Activated naive CD4-positive, alpha-beta T cell treated with anti-CD3 and anti-CD28 coated beads, Interleukin-2, amount 10 ng/mL, durations not matched to agents 7 days and 5 days (primary cell): ENCODE measurements around the gene NGF.

Experiments used
- CTCF ChIA-PET: fragments of 350-600 bp; sonication (Branson Sonifier 250); formaldehyde crosslinking; loops from one replicate; lab custom pipeline; 2021; ENCODE audit warnings: antibody characterized with exemption; lab: Charles Lee
- DNase-seq: peaks from one replicate; pipeline ENCODE4 v3.0.0-alpha.2; 2020
- H3K27ac Mint-ChIP-seq: one replicate; pipeline ENCODE4 v1.8.0; 2021; ENCODE audit warnings: mild to moderate bottlenecking, moderate library complexity, mixed read lengths
- H3K27me3 Mint-ChIP-seq: one replicate; pipeline ENCODE4 v1.8.0; 2021; ENCODE audit warnings: mild to moderate bottlenecking, mixed read lengths
- H3K36me3 Mint-ChIP-seq: one replicate; pipeline ENCODE4 v1.8.0; 2021; ENCODE audit warnings: mixed read lengths
- H3K4me1 Mint-ChIP-seq: one replicate; pipeline ENCODE4 v1.8.0; 2021; ENCODE audit warnings: mixed read lengths
- H3K4me3 Mint-ChIP-seq: one replicate; pipeline ENCODE4 v1.8.0; 2021; ENCODE audit warnings: mild to moderate bottlenecking, moderate library complexity, mixed read lengths
- H3K9me3 Mint-ChIP-seq: one replicate; pipeline ENCODE4 v1.8.0; 2021; ENCODE audit warnings: mixed read lengths

The NGF gene

GRCh38 chr1:115288591-115289198, 49.4 kb downstream of the NGF start:
- H3K27me3 Mint-ChIP-seq, result peaks cover 10% of the 10 kb centered on the region
- DNase-seq, result no peak
- H3K27ac Mint-ChIP-seq, result no peak overlapping the region
- H3K4me1 Mint-ChIP-seq, result no peaks in the 10 kb centered on the region
- no peaks in the 10 kb centered on the region for H3K9me3 Mint-ChIP-seq
- no peak overlapping the region for H3K4me3 Mint-ChIP-seq
- CTCF ChIA-PET, result no interaction called here
- no peaks in the 10 kb centered on the region for H3K36me3 Mint-ChIP-seq

DNA sequence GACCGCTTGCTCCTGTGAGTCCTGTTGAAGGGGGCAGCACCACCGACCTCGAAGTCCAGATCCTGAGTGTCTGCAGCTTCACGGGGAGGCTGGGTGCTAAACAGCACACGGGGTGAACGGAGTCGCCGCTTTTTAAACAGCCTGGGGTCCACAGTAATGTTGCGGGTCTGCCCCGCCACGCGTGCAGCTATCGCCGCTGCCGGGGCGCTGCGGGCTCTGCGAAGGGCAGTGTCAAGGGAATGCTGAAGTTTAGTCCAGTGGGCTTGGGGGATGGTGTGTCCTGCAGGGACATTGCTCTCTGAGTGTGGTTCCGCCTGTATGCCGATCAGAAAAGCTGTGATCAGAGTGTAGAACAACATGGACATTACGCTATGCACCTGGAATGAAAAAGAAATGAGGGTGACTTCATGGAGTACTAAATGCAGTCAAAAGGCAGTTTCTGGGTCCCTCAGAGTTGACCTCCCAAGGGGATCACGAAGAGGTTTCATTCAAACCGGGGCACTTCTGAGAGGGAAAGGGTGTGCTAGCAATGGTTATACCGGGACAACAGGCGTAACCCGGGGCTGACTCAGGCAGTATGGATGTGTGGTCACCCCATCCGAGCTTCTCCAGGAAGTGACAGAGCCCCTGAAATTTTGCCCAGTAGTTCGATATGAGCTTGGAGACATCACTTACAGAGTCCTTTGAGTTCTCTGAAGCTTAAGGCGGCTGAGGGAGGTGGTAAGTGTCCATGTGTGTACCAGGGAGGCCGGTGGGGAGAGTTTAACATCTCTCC, 51.4 kb downstream of the NGF start:
- CTCF ChIA-PET, result interaction anchor here (0.7 kb wide), 1 partner anchor 254 kb away, joined by 3 read pairs; no protein-coding TSS in a partner anchor
- Mint-ChIP-seq H3K4me1 (no peaks in the 10 kb centered on the region), H3K27me3 (peaks cover 5% of the 10 kb centered on the region), H3K9me3 (no peaks in the 10 kb centered on the region), H3K27ac (no peak overlapping the region), H3K4me3 (no peak overlapping the region), H3K36me3 (no peaks in the 10 kb centered on the region)
- DNase-seq, result no peak

- Mint-ChIP-seq H3K36me3 (no peaks in the 10 kb centered on the region), H3K27me3 (no peaks in the 10 kb centered on the region), H3K4me3 (no peak overlapping the region), H3K27ac (no peak overlapping the region), H3K9me3 (no peaks in the 10 kb centered on the region), H3K4me1 (no peaks in the 10 kb centered on the region)
- no peak for DNase-seq
- CTCF ChIA-PET, result no interaction called here
Measured at GRCh38 chr1:115284209-115284608, 53.8 kb downstream of the NGF start.

GRCh38 chr1:115283681-115284146, 54.3 kb downstream of the NGF start:
- CTCF ChIA-PET, result no interaction called here
- Mint-ChIP-seq H3K4me3 (no peak overlapping the region), H3K27ac (no peak overlapping the region), H3K4me1 (no peaks in the 10 kb centered on the region), H3K36me3 (no peaks in the 10 kb centered on the region), H3K27me3 (no peaks in the 10 kb centered on the region), H3K9me3 (no peaks in the 10 kb centered on the region)
- no peak for DNase-seq

GRCh38 chr1:115283249-115283648, 54.8 kb downstream of the NGF start:
- CTCF ChIA-PET, result no interaction called here
- H3K9me3 Mint-ChIP-seq, result no peaks in the 10 kb centered on the region

GRCh38 chr1:115282807-115283208, 55.2 kb downstream of the NGF start:
- Mint-ChIP-seq H3K27me3 (no peaks in the 10 kb centered on the region), H3K4me1 (no peaks in the 10 kb centered on the region), H3K9me3 (no peaks in the 10 kb centered on the region), H3K27ac (no peak overlapping the region), H3K36me3 (no peaks in the 10 kb centered on the region), H3K4me3 (no peak overlapping the region)
- CTCF ChIA-PET, result no interaction called here
- DNase-seq, result no peak

More at GRCh38 chr1:115283249-115283648, 54.8 kb downstream of the NGF start:
- no peak overlapping the region for H3K27ac Mint-ChIP-seq
- no peaks in the 10 kb centered on the region for H3K4me1 Mint-ChIP-seq
- DNase-seq, result no peak
- H3K27me3 Mint-ChIP-seq, result no peaks in the 10 kb centered on the region
- no peak overlapping the region for H3K4me3 Mint-ChIP-seq
- H3K36me3 Mint-ChIP-seq, result no peaks in the 10 kb centered on the region

DNA sequence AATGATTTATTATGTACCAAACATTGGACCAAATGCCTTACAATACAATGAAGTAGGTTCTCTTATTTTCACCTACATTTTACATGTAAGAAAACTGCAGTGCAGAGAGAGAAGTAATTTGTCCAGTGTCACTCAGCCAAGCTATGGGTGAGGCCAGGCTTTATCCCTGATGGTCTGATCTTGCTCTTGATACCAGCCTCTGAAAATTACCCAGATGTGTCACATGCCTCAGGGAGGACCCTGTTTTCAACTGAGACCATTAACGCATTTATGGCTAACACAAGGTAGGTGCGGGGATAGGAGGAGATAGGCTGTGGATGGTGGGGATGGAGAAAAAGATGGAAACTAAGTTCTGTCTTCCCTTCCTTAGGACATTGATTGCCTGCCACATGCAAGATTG, 56.9 kb downstream of the NGF start:
- H3K27me3 Mint-ChIP-seq, result no peaks in the 10 kb centered on the region
- H3K27ac Mint-ChIP-seq, result no peak overlapping the region
- H3K9me3 Mint-ChIP-seq, result peaks cover 6% of the 10 kb centered on the region
- no peak for DNase-seq
- H3K36me3 Mint-ChIP-seq, result no peaks in the 10 kb centered on the region
- no peaks in the 10 kb centered on the region for H3K4me1 Mint-ChIP-seq
- CTCF ChIA-PET, result no interaction called here
- no peak overlapping the region for H3K4me3 Mint-ChIP-seq

DNA sequence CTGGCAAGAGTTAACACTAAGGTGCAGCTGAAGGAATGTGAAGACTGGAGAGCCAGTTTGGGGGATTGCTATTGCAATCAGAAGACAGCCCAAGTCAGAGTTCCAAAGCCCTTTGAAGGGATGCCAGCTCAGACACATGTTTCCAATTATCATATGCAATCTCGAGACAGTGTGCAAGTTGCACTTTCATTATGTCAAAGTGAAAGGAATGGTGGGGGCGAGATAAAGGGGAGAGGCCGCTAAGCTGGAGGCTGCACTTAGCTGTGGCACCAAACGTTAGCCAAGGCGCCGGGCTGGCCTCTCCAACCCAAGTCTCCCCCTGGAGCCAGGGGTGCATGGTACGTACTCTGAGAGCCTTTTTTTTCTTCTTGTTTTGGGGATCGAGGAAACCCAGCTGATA, 58.0 kb downstream of the NGF start:
- no peak for DNase-seq
- CTCF ChIA-PET, result no interaction called here
- Mint-ChIP-seq H3K27me3 (no peaks in the 10 kb centered on the region), H3K27ac (no peak overlapping the region), H3K4me3 (no peak overlapping the region), H3K9me3 (peaks cover 6% of the 10 kb centered on the region), H3K4me1 (no peaks in the 10 kb centered on the region), H3K36me3 (no peaks in the 10 kb centered on the region)

DNA sequence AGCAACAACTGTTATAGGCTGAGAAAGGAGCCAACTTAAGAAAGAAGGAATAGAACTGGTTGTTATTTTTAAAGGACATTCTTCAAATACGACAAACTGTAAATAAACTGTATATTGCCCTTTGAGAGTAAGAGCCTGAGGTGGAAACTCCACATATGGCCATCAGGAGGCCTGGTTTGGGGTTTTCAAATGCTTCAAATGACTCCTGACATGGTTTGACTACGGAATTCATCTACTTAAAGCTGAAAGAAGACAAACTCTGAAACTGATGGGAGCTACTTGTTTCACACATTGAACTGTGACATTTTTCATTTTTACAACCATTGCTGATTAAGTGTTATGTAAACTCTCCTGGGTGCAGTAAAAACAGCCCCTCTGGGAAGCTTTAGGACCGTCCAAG, 59.8 kb downstream of the NGF start:
- DNase-seq, result no peak
- H3K36me3 Mint-ChIP-seq, result no peaks in the 10 kb centered on the region
- H3K9me3 Mint-ChIP-seq, result peaks cover 6% of the 10 kb centered on the region
- no peak overlapping the region for H3K27ac Mint-ChIP-seq
- H3K4me1 Mint-ChIP-seq, result no peaks in the 10 kb centered on the region
- H3K4me3 Mint-ChIP-seq, result no peak overlapping the region
- H3K27me3 Mint-ChIP-seq, result peaks cover 2% of the 10 kb centered on the region
- CTCF ChIA-PET, result interaction anchor here (1.4 kb wide), 1 partner anchor 139 kb away, joined by 3 read pairs; no protein-coding TSS in a partner anchor

- H3K4me1 Mint-ChIP-seq, result no peaks in the 10 kb centered on the region
- H3K4me3 Mint-ChIP-seq, result no peak overlapping the region
- peaks cover 3% of the 10 kb centered on the region for H3K27me3 Mint-ChIP-seq
- DNase-seq, result no peak
- H3K27ac Mint-ChIP-seq, result no peak overlapping the region
- CTCF ChIA-PET, result interaction anchor here (1.4 kb wide), 1 partner anchor 138 kb away, joined by 3 read pairs; no protein-coding TSS in a partner anchor
- peaks cover 6% of the 10 kb centered on the region for H3K9me3 Mint-ChIP-seq
- no peaks in the 10 kb centered on the region for H3K36me3 Mint-ChIP-seq
Measured at GRCh38 chr1:115277276-115277675, 60.8 kb downstream of the NGF start.

GRCh38 chr1:115275216-115275615, 62.8 kb downstream of the NGF start:
- no peak for DNase-seq
- Mint-ChIP-seq H3K4me3 (no peak overlapping the region), H3K36me3 (no peaks in the 10 kb centered on the region), H3K9me3 (peaks cover 6% of the 10 kb centered on the region), H3K4me1 (no peaks in the 10 kb centered on the region), H3K27me3 (peaks cover 3% of the 10 kb centered on the region), H3K27ac (no peak overlapping the region)
- CTCF ChIA-PET, result interaction anchor here (1.1 kb wide), 1 partner anchor 323 kb away, joined by 3 read pairs; no protein-coding TSS in a partner anchor

- CTCF ChIA-PET, result no interaction called here
- H3K27ac Mint-ChIP-seq, result no peak overlapping the region
- H3K9me3 Mint-ChIP-seq, result peaks cover 6% of the 10 kb centered on the region
- no peaks in the 10 kb centered on the region for H3K4me1 Mint-ChIP-seq
- H3K27me3 Mint-ChIP-seq, result peaks cover 3% of the 10 kb centered on the region
- DNase-seq, result no peak
- no peaks in the 10 kb centered on the region for H3K36me3 Mint-ChIP-seq
- no peak overlapping the region for H3K4me3 Mint-ChIP-seq
Measured at GRCh38 chr1:115274467-115274866, 63.6 kb downstream of the NGF start.

DNA sequence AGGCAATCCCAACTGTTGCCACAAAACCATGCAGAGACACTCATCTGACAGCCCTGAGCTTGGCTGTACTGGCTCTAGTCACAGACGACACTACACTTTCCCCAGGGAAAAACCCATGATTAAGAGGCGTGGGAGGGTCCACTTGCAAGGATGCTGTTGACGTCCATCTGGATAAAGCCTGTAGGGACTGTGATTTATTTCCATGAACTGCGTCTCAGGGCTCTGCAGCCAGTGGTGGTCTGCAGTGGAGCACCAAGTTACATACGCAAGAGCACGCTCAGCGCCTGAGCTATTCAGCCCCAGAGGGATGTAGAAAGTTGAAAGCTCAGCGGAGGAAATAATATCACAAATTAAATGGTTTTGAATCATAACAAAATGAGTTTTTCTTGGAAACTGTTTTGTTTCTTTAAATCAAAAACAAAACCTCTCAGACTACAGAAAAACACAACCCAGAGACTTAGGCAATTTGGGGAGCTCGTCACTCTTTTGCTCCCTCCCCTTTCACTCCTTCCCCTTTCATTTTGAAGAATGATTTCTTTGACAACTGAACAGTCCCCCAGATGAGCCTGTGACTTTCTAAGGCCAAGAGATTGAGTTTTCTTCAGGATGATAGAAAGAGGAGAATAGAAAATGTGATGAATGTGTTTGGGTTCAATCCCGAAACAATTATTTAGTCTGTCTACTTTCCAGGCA, 71.2 kb downstream of the NGF start:
- H3K27ac Mint-ChIP-seq, result no peak overlapping the region
- H3K9me3 Mint-ChIP-seq, result no peaks in the 10 kb centered on the region
- H3K27me3 Mint-ChIP-seq, result no peaks in the 10 kb centered on the region
- no peak overlapping the region for H3K4me3 Mint-ChIP-seq
- DNase-seq, result no peak
- no peaks in the 10 kb centered on the region for H3K36me3 Mint-ChIP-seq
- CTCF ChIA-PET, result no interaction called here
- H3K4me1 Mint-ChIP-seq, result no peaks in the 10 kb centered on the region

DNA sequence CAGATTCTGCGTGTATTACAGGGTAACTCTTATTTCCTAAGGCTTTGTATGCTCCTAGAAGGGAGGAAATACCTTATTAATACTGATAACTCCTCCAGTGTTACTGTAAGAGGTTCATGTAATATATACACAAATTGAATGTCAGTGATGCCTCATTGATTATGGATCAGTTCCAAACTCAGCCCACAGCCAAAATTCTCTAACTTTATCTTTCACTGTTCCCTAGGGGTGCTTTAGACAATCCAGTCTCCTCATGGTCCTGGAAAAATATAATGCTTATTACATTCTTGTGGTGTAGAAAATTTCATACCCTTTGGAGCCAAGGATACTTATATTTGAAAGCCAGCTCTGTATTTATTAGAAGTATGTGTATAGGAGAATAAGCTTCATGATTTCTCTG, 73.0 kb downstream of the NGF start:
- Mint-ChIP-seq H3K36me3 (no peaks in the 10 kb centered on the region), H3K9me3 (no peaks in the 10 kb centered on the region), H3K4me3 (no peak overlapping the region), H3K4me1 (no peaks in the 10 kb centered on the region), H3K27ac (no peak overlapping the region), H3K27me3 (no peaks in the 10 kb centered on the region)
- CTCF ChIA-PET, result no interaction called here
- DNase-seq, result no peak
